Placental epithelial cell (primary cell): Measurements from ENCODE around the gene ASH1L. TPM values are rescaled to one million over a fixed set of nuclear protein-coding genes. Genes with fewer than 3 reads are reported as not detected.

Experiments
- small RNA-seq: library from RNA; depleted of rRNA; stranded (forward); fragments of <200 nt; gene quantifications from one replicate; pipeline ENCODE3, GENCODE V24; 2012
- total RNA-seq: library from RNA; depleted of rRNA; stranded (reverse); fragments of >200 nt; gene quantifications from 2 replicates; pipeline ENCODE4 v1.2.3, GENCODE V29; 2012

The ASH1L gene
- total RNA-seq = 29.1 and 47.1 TPM in 2 replicates

DNA sequence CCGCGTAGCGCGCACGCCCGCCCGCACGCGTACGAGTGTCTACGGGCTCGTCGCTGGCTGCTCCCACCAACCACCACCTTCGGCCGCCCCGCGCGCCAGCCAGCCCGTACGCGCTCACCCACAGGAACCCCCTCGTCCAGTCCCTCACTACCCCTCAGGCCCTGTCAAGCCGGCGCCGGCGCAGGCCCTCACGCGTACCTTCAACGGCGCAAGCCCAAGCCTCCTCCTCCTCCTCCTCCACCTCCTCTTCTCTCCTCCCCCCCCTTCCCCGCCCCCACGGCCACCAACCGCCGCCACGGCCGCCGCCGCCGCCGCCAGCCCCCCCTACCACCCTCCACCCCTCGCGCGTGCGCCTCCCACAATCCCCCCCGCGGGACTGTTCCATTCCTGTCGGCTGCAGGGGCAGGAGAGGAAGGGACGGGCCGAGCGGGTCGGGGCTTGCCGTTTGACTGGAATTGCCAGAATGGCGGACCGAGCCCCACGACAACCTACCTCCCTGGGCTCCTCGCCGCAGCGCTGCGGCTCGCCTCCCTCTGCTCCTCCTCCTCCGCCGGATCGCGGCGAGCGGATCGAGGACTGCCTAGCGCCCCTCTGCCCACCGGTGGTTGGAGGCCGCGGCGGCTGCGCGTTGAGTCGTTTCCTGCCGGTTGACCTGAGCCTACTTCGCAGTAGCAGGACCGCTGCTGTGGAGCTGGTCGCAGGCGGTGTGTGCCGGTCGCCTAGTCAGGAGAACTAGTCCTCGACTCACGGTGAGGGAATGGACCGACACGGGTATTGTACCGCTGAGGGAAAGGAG lies at the start of gene ASH1L:
Gene ASH1L, minus strand, starts transcription at position 223 of the 796 bp plus-strand sequence. CDS start 41,284 bp downstream, outside the sequence.

DNA sequence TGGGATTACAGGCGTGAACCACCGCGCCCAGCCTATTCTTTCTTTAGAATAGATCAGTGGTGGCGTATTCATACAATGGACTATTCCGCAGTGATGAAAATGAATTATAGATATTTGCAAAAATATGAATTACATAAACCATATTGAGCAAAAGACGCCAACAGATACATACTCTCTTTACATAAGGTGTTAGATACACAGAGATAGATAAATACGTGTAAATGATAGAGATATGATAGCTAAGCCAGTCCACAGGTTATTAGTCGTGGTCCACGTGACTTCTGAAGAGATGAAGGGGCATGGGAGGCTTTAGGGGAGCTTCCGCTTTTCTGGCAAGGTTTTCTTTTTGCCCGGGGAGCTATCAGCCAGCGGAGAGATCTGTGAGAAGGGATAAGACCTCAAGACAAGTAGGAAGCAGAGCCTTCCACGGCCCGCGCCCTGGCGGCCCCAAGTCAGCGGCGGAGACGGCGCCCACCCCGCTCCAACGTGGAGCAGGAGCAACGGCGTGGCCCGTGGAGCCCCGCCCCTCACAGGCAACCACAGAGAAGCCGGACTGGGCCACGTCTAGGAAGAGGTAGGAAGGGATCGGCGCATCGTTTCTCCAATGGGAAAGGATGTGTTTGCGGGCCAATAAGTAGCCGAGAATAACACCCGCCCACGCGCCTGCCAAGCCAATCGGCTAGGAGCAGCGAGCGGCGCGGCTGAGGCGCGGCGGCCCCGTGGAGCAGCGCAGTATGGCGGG lies 47.1 kb upstream of the ASH1L start, which contains the start of gene MSTO1:
Gene MSTO1, plus strand, starts transcription at position 704 of the 742 bp plus-strand sequence. Its CDS starts 31 bp downstream, at position 735.

DNA sequence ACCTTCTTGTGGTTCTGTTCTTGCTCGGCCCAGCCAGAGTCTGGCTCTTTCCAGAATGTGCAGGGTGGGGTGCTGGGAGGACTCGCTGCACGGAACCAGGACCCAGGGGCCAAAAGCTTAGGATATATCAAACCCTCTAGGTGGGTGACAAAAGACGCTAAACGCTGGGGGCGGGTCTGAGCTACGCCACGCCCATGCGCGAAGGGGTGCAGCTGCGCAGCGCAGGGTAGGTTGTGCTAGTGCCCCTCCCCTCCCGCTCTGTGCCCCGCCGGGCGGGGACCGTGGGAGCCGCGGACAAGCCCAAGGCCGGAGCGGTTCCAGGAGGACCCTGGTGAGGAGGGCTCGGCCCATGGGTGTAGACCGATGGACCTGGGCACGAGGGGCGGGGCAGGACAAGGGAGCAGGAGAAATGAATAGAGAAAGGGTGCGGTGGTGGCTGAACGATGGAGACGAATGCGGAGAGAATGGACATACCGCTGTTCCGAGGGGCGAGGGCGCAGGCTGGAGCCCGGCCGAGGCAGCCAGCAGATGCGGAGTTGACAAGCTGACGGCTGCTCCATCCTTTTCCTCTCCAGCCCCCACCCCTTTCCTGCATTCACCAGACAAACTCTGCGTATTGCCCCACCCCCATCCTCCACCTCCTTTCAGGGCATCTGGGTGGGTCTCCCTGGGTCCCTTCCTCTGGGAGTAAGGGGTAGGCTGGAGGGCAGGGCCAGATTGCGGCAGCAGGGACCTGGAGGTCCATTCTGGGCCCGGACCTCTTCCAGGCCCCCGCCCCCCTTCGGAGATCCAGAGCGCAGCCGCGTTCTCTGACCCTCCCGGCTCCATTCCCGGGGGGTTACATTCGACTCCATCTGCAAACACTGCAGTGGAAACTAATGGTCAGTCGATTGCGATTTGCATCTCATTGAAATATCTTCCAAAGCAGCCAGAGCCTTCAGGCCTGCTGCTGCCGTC lies 241.7 kb downstream of the ASH1L start, which contains the start of gene RUSC1:
Gene RUSC1, plus strand, starts transcription at position 234 of the 957 bp plus-strand sequence. CDS start 880 bp downstream, outside the sequence.

DNA sequence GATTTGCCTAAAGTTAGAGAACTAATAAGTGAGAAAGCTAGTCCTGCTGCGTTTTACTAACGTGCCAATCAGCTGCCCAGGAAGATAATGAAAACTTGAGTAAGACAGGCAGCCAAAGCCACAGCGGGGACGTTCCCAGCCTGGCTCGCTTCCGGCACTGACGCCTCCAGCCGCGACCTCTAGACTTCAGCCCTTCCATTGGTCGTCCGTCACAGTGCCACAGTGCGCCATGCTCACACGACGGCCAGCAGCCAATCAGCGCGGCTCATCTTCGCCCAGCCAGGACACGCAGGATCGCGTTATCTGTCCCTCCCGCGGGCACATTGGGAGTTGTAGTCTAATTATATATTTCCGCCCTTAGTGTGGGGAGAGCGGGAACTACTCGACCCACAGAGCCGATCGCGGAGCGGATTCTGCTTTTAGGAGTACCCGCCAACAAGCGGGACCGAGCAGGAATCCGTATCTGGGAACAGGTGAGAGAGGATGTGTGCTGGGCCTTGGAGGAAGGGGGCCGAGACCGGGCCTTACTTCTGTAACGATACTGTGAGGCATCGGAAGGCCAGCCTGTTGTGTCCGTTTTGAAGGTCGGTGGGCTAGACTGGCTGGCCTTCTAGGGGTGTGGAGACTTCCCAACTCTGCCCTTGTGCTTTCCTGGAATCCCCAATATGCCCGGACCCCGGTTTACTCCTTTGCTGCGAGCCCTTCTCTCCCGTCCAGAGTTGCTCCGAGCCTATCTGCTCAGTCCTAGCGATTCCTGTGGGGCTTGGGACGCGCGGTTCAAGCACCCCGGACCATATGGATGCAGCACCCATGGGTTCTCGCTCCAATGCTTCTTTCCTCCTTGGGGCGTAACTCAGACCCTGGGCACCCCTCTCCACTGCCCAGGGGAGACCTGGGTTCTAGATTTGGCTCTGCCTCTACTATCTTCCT lies 253.8 kb downstream of the ASH1L start, which contains the start of gene FDPS:
Gene FDPS, plus strand, starts transcription at position 374 of the 930 bp plus-strand sequence. CDS start 924 bp downstream, outside the sequence.

DNA sequence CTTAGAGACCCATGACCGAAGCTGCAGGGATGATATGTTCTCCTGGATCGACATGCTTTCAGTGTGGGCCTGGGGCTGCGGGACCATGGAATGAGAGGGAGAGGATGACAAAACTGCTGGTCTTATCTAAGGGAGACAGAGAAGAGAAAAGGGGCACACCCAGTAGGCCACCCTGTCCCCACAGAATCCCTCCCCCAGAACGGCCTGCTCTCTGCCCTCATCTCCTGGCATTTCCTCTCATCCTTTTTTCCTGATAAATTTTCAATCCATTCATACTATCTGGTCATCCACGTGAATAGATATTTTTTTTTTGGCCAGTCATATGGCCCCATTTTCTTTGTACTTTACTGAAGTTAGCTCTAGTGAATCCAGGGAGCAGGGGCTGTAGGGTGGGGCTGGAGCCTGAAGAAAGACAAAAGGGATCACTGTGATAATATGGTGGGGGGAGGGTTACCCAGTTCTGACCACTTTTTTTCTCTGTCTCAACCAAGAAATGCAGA lies 261.2 kb downstream of the ASH1L start, which contains the start of gene PKLR:
Gene PKLR, minus strand, starts transcription at position 97 of the 500 bp plus-strand sequence. Its CDS starts 43 bp downstream, at position 54.

Small RNA genes lying within 50 kb of the gene (small RNA-seq; reads per million reads assigned to genes)
- 0.09 reads per million for gene AL353807.4
- 0.12 reads per million for gene RNU6-106P
- gene RNU6-1297P = not detected

Other genes starting within 250 kb of the ASH1L start
- 24.7 and 37.0 TPM in 2 replicates for gene RUSC1, start 241.9 kb downstream of the ASH1L start, total RNA-seq
- gene MSTO1, start 47.4 kb upstream of the ASH1L start, total RNA-seq = 27.5 and 32.8 TPM in 2 replicates
- 50.0 and 62.0 TPM in 2 replicates for gene YY1AP1, start 126.0 kb upstream of the ASH1L start, total RNA-seq
- gene DAP3, start 126.3 kb upstream of the ASH1L start, total RNA-seq = 44.9 and 54.6 TPM in 2 replicates